GM13977 (cell line): ENCODE data around the gene SKP1.

Experiments
- DNase-seq: peaks from one replicate; pipeline ENCODE4 v3.0.0; 2012; ENCODE audit warnings: low spot score
- CTCF ChIP-seq: IDR thresholded peaks from 2 replicates; pipeline ENCODE4 v1.5.1; 2012; ENCODE audit warnings: mild to moderate bottlenecking, control low read depth; ENCODE audit not compliant: insufficient read depth; ENCODE audit errors: extremely low read depth, missing control alignments
- in situ Hi-C: fragments of 300-500 bp; cut with MboI; formaldehyde crosslinking; loops from one replicate; pipeline ENCODE4 v1.12.0; 2022; ENCODE audit warnings: low sequenced_read_pairs, low pct_unique_long_range_greater_than_20kb, mixed read lengths, inconsistent platforms; ENCODE audit not compliant: unreplicated experiment

Gene SKP1

GRCh38 chr5:134138416-134139376 is 38.1 kb downstream of the SKP1 start:
- peak; percentile 75 for DNase-seq
- no peak for TF ChIP-seq CTCF
- in situ Hi-C loops = no loop called here

GRCh38 chr5:134136771-134137170 is 40.0 kb downstream of the SKP1 start:
- in situ Hi-C loops = no loop called here
- TF ChIP-seq CTCF = no peak
- no peak for DNase-seq

- DNase-seq = no peak
- TF ChIP-seq CTCF = no peak
- in situ Hi-C loops = no loop called here
These were observed 40.5 kb downstream of the SKP1 start for GRCh38 chr5:134136221-134136631.

- TF ChIP-seq CTCF = no peak
- in situ Hi-C loops = no loop called here
- DNase-seq = no peak
These were observed 41.6 kb downstream of the SKP1 start for GRCh38 chr5:134135091-134135655.

- no peak for DNase-seq
- no peak for TF ChIP-seq CTCF
- in situ Hi-C loops = no loop called here
These were observed 42.7 kb downstream of the SKP1 start for GRCh38 chr5:134133995-134134541.

GRCh38 chr5:134133188-134133994 is 43.4 kb downstream of the SKP1 start:
- TF ChIP-seq CTCF = no peak
- no peak for DNase-seq
- in situ Hi-C loops = no loop called here
